Hepatocyte (in vitro differentiated cells): ENCODE measurements around the gene PCGF3.

ENCODE experiments used
- CTCF ChIP-seq: fragments of 200-600 bp; sonication (generic); IDR thresholded peaks from 2 replicates; pipeline ENCODE4 v1.5.1; 2016; ENCODE audit warnings: antibody characterized with exemption, mild to moderate bottlenecking; ENCODE audit not compliant: poor library complexity
- EZH2 ChIP-seq: fragments of 200-600 bp; sonication (generic); IDR thresholded peaks from 2 replicates; pipeline ENCODE4 v1.6.1; 2016; ENCODE audit warnings: antibody characterized with exemption, mild to moderate bottlenecking, borderline replicate concordance
- EZH2phosphoT487 ChIP-seq: fragments of 200-600 bp; sonication (generic); IDR thresholded peaks from one replicate; pipeline ENCODE4 v1.6.1; 2018; ENCODE audit warnings: antibody characterized with exemption, mild to moderate bottlenecking, low read depth, moderate library complexity; ENCODE audit not compliant: unreplicated experiment, severe bottlenecking

GRCh38 chr4:722169-722725 is 16.6 kb downstream of the PCGF3 start:
- TF ChIP-seq CTCF (no peak), EZH2 (no peak), EZH2phosphoT487 (no peak)
